ENCODE data around the gene LOXHD1. TPM values are rescaled to one million over a fixed set of nuclear protein-coding genes. Genes with fewer than 3 reads are reported as not detected.

Gene LOXHD1
- total and polyA plus RNA-seq, 2 of the 13 experiments (the other 11 are each of a cell fraction or from before 2014, with no cell fraction given), result not detected

GRCh38 chr18:46569211-46569610 lies 87.8 kb downstream of the LOXHD1 start:
- no peak for FAIRE-seq
- Histone ChIP-seq H3K9me3 (ENCODE audit: low read length) (no peaks in the 10 kb centered on the region), H3K36me3 (replicated peaks in 1 of 2; ENCODE audit: control insufficient read depth in 1 of 2, insufficient read depth in 2 of 2, low read length in 2 of 2) (no peaks in the 10 kb centered on the region), H4K20me1 (ENCODE audit: insufficient read depth, low read length) (no peaks in the 10 kb centered on the region), H3K79me2 (ENCODE audit: insufficient read depth, low read length) (no peaks in the 10 kb centered on the region), H3K9ac (ENCODE audit: insufficient read depth, low read depth, low read length) (no peak overlapping the region), H2AFZ (ENCODE audit: low read length) (no peak overlapping the region), H3K27me3 (ENCODE audit: control insufficient read depth in 1 of 2, insufficient read depth in 2 of 2, low read length in 2 of 2) (peaks cover 0 to 2% of the 10 kb centered on the region in 2 experiments; a peak in 1 of 5 replicates), H3K4me3 (replicated peaks in 1 of 3; ENCODE audit: insufficient read depth in 1 of 3, low read depth in 2 of 3, low read length in 3 of 3) (no peak overlapping the region), H3K4me1 (ENCODE audit: insufficient read depth, low read length) (no peaks in the 10 kb centered on the region), H3K4me2 (ENCODE audit: low read depth, low read length) (no peak overlapping the region), H3K27ac (ENCODE audit: extremely low read length, insufficient read depth, low read length) (no peak overlapping the region)
- no TSS peak for BruUV-seq (replicated peaks)
- DNase-seq (ENCODE audit: low spot score), result no peak
- ATAC-seq, result no peak
- WGBS (ENCODE audit: low lambda C conversion rate), result 5% methylated on average over 7 of the region's 7 CpGs
- TF ChIP-seq MNT (IDR thresholded peaks at IDR 0.05) (peak; percentile 61), CREB1 (IDR thresholded peaks at IDR 0.05) (0 out of 2 replicates have a peak, but pooled peaks have one; percentile 4), CREB1 (CRISPR knock-in tag; IDR thresholded peaks at IDR 0.05) (no peak), NR2C2 (CRISPR knock-in tag; IDR thresholded peaks at IDR 0.05; ENCODE audit: borderline replicate concordance) (no peak), ZNF776 (CRISPR knock-in tag; IDR thresholded peaks at IDR 0.05) (no peak), ELK4 (CRISPR knock-in tag; IDR thresholded peaks at IDR 0.05; ENCODE audit: borderline replicate concordance) (no peak)
- intact Hi-C loops (cut with micrococcal nuclease; ENCODE audit: unreplicated experiment), result no loop called here
- POLR2A ChIA-PET, result no interaction called here
- CTCF ChIA-PET (ENCODE audit: low intra/inter-chr PET ratio, low total read pairs), result no interaction called here
- in situ Hi-C loops (cut with HindIII; ENCODE audit: extremely low pct_ligation_motif_present, low pct_unique_long_range_greater_than_20kb), result no loop called here

GRCh38 chr18:46567196-46567595 lies 89.8 kb downstream of the LOXHD1 start:
- intact Hi-C loops (cut with micrococcal nuclease; ENCODE audit: unreplicated experiment), result no loop called here
- H3K4me2 ChIP-seq (ENCODE audit: low read depth, low read length), result no peak overlapping the region
- H3K79me2 ChIP-seq (ENCODE audit: insufficient read depth, low read length), result no peaks in the 10 kb centered on the region
- BruUV-seq (replicated peaks), result no TSS peak
- H4K20me1 ChIP-seq (ENCODE audit: insufficient read depth, low read length), result no peaks in the 10 kb centered on the region
- ChIA-PET CTCF (ENCODE audit: low intra/inter-chr PET ratio, low total read pairs) (no interaction called here), POLR2A (no interaction called here)
- in situ Hi-C loops (cut with HindIII; ENCODE audit: extremely low pct_ligation_motif_present, low pct_unique_long_range_greater_than_20kb), result no loop called here
- H3K9me3 ChIP-seq (ENCODE audit: low read length), result no peaks in the 10 kb centered on the region
- no peak for ATAC-seq
- 0% methylated on average over 2 of the region's 2 CpGs for WGBS (ENCODE audit: low lambda C conversion rate)
- no peak overlapping the region for H3K4me3 ChIP-seq (replicated peaks in 1 of 3; ENCODE audit: insufficient read depth in 1 of 3, low read depth in 2 of 3, low read length in 3 of 3)
- H3K27me3 ChIP-seq (ENCODE audit: control insufficient read depth in 1 of 2, insufficient read depth in 2 of 2, low read length in 2 of 2), result peaks cover 0 to 2% of the 10 kb centered on the region in 2 experiments; a peak in 1 of 5 replicates
- no peak for FAIRE-seq
- H3K36me3 ChIP-seq (replicated peaks in 1 of 2; ENCODE audit: control insufficient read depth in 1 of 2, insufficient read depth in 2 of 2, low read length in 2 of 2), result no peaks in the 10 kb centered on the region
- no peak for DNase-seq (ENCODE audit: low spot score)
- H3K9ac ChIP-seq (ENCODE audit: insufficient read depth, low read depth, low read length), result no peak overlapping the region
- H3K27ac ChIP-seq (ENCODE audit: extremely low read length, insufficient read depth, low read length), result no peak overlapping the region
- H2AFZ ChIP-seq (ENCODE audit: low read length), result no peak overlapping the region
- H3K4me1 ChIP-seq (ENCODE audit: insufficient read depth, low read length), result no peaks in the 10 kb centered on the region
- TF ChIP-seq FOSL1 (CRISPR knock-in tag; IDR thresholded peaks at IDR 0.05; ENCODE audit: borderline replicate concordance), result no peak
- TF ChIP-seq ASH2L (IDR thresholded peaks at IDR 0.05; ENCODE audit: insufficient read length, low read depth, low read length), result no peak
- TF ChIP-seq ZNF629 (CRISPR knock-in tag; conservative IDR thresholded peaks at IDR 0.05), result no peak
- TF ChIP-seq ZNF652 (CRISPR knock-in tag; IDR thresholded peaks at IDR 0.05; ENCODE audit: borderline replicate concordance, low read depth), result no peak
- no peak for TF ChIP-seq ZFP90 (CRISPR knock-in tag; IDR thresholded peaks at IDR 0.05; ENCODE audit: borderline replicate concordance)
- no peak for TF ChIP-seq CREBL2 (CRISPR knock-in tag; IDR thresholded peaks at IDR 0.05; ENCODE audit: borderline replicate concordance)
- TF ChIP-seq JARID2 (CRISPR knock-in tag; IDR thresholded peaks at IDR 0.05; ENCODE audit: insufficient replicate concordance), result no peak
